Activated T-cell treated with anti-CD3 and anti-CD28 coated beads, Interleukin-2, amount 50 U/mL, for 24 hours (primary cell): ENCODE data around the gene USP21.

Experiments
- DNase-seq: peaks from one replicate; pipeline ENCODE4 v3.0.0-alpha.2; 2020
- H3K27ac Mint-ChIP-seq: 2 replicates; pipeline ENCODE4 v1.8.0; 2020; ENCODE audit warnings: mild to moderate bottlenecking, mixed read lengths
- H3K27me3 Mint-ChIP-seq: 2 replicates; pipeline ENCODE4 v1.8.0; 2020; ENCODE audit warnings: mixed read lengths
- H3K36me3 Mint-ChIP-seq: 2 replicates; pipeline ENCODE4 v1.8.0; 2020; ENCODE audit warnings: low read depth, mixed read lengths
- H3K4me1 Mint-ChIP-seq: 2 replicates; pipeline ENCODE4 v1.8.0; 2020; ENCODE audit warnings: low read depth, mixed read lengths
- H3K4me3 Mint-ChIP-seq: 2 replicates; pipeline ENCODE4 v1.8.0; 2020; ENCODE audit warnings: mild to moderate bottlenecking, moderate library complexity, mixed read lengths
- H3K9me3 Mint-ChIP-seq: 2 replicates; pipeline ENCODE4 v1.8.0; 2020; ENCODE audit warnings: mixed read lengths

The USP21 gene

DNA sequence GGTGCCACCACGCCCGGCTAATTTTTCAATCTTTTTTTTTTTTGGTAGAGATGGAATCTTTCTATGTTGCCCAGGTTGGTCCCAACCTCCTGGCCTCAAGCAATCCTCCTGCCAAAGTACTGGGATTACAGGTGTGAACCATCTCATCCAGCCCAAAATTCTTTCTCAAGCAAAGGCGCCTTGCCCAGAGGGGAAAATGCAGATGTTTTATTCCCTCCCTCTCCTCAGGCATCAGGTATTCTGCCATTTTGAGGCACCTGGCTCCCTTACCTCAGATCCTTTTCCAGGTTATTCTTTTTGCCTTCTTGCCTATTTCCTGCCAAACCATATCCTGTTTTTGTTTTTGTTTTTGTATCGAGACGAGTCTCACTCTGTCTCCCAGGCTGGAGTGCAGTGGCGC, 29.1 kb downstream of the USP21 start:
- H3K4me1 Mint-ChIP-seq = peaks cover 63% of the 10 kb centered on the region
- H3K4me3 Mint-ChIP-seq = no peak overlapping the region
- H3K36me3 Mint-ChIP-seq = no peaks in the 10 kb centered on the region
- H3K27me3 Mint-ChIP-seq = no peaks in the 10 kb centered on the region
- peak overlapping the region; percentile 75 for H3K27ac Mint-ChIP-seq
- no peak for DNase-seq
- H3K9me3 Mint-ChIP-seq = peaks cover 3% of the 10 kb centered on the region

DNA sequence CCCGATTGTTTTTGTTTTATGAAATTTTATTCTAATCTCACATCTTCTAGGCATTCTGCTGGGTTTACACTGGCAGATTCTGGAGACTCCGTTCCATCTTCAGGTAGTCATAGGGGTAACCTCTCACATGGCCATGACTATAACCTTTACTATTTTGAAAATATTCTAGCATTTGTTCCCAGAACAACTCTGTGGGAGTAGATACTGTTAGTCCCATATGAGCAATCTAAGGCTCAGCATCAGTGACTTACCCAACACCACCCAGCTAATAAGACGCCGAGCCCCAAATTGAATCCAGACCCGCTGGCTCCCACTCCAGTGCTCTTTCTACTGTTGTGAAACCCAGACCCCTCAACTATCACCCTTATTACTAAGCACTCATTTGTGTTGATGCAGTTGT, 29.7 kb downstream of the USP21 start:
- peak overlapping the region; percentile 35 for H3K27ac Mint-ChIP-seq

DNA sequence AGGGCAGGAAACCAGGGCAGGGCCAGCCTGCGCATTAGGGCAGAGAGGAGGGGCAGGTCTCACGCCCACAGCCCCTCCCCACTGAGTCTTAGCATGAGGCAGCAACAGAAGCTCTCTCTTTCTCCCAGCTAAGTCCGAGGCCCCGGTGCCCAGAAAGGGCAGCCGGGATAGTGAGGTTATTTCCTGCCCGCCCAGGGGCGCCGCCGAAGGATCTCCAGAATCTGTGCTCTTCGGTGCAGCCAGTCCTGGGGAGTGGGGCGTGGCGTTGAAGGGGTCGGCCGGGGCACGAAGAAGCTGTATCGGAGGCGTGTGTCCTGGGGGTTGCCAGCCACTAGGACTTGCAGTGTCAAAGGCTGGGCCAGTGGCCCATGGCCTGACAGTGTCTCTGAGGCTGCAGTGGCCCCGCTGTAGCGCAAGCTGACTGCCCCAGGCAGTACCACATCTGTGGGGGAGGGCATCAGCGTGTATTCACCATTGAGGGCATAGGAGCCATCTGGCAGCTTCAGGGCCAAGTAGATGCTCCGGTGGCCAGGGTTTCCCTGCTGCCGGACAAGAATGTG, 31.7 kb downstream of the USP21 start:
- Mint-ChIP-seq H3K4me1 (peaks cover 50% of the 10 kb centered on the region), H3K27me3 (no peaks in the 10 kb centered on the region), H3K9me3 (peaks cover under 1% of the 10 kb centered on the region), H3K27ac (no peak overlapping the region), H3K36me3 (no peaks in the 10 kb centered on the region), H3K4me3 (no peak overlapping the region)
- no peak for DNase-seq

More for the DNA sequence above, 29.7 kb downstream of the USP21 start:
- DNase-seq = no peak
- no peak overlapping the region for H3K4me3 Mint-ChIP-seq
- no peaks in the 10 kb centered on the region for H3K27me3 Mint-ChIP-seq
- H3K4me1 Mint-ChIP-seq = peaks cover 56% of the 10 kb centered on the region
- no peaks in the 10 kb centered on the region for H3K36me3 Mint-ChIP-seq
- H3K9me3 Mint-ChIP-seq = peaks cover 3% of the 10 kb centered on the region

DNA sequence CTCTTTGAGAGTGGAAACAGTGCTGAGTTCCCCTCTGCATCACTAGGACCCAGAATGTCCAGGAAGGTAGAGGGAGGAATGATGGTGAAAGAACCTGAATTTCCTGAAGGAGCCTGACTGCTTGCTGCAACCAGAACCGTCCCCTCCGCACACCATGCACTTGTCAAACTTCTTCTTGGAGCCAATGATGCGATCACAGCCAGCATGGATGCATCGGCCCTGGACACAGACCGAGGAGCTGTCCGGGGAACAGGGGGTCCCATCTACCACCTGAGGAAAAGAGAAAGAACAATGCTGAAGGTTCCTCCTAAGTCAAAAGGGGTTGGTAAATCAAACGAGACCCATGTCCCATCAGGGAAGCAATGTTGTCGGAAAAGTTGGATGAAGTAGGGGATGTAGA, 32.7 kb downstream of the USP21 start:
- DNase-seq = no peak
- Mint-ChIP-seq H3K27me3 (no peaks in the 10 kb centered on the region), H3K4me3 (no peak overlapping the region), H3K36me3 (no peaks in the 10 kb centered on the region), H3K9me3 (no peaks in the 10 kb centered on the region), H3K4me1 (peaks cover 40% of the 10 kb centered on the region), H3K27ac (no peak overlapping the region)

DNA sequence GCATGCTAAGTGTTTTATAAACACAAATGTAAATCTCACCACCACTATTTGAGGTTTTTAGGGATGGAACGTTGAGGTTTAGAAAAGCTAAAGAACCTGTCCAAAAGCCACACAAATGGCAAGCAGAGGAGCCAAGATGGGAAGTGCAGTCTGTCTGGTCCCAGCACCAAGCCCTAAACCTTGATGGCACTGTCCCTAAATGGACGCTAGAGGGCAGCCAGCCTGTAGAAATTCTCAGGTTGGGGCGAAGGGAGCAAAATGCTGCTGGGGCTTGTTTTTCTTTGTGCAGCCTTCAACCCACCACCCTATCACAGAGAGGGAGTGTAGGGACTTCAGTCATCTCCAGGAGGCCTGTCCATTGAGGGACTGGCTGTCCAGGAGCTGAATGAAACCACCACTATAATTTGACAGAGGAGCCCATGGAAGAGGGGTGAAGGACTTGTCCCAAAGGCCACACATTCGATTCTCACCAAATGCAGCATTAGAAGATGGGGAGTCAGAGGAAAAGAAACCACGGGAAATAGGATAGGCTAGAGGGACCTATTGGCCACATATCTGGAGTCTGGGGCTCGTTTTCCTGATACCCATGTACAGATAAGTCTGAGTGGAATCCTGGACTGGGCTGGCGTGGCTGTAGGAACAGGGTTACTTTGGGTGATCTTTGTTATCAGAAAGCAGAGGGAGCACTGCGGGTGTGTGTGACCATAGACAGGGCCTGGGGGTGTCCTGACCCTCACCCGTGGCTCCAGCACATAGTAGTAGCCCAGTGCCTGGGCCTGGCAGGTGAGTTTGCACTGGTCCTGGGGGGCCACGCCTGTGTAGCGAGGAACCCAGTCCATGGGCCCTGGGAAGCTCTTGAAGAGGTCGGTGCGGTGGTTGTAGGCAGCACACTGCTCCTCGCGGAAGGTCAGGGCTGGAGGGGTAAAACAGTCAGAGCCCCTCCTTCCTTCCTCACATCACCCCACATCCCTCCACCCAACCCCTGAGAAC, 33.5 kb downstream of the USP21 start:
- no peaks in the 10 kb centered on the region for H3K9me3 Mint-ChIP-seq
- DNase-seq = peak; percentile 72
- no peaks in the 10 kb centered on the region for H3K27me3 Mint-ChIP-seq
- peak overlapping the region; percentile 64 for H3K27ac Mint-ChIP-seq
- no peaks in the 10 kb centered on the region for H3K36me3 Mint-ChIP-seq
- H3K4me1 Mint-ChIP-seq = peaks cover 32% of the 10 kb centered on the region
- no peak overlapping the region for H3K4me3 Mint-ChIP-seq

DNA sequence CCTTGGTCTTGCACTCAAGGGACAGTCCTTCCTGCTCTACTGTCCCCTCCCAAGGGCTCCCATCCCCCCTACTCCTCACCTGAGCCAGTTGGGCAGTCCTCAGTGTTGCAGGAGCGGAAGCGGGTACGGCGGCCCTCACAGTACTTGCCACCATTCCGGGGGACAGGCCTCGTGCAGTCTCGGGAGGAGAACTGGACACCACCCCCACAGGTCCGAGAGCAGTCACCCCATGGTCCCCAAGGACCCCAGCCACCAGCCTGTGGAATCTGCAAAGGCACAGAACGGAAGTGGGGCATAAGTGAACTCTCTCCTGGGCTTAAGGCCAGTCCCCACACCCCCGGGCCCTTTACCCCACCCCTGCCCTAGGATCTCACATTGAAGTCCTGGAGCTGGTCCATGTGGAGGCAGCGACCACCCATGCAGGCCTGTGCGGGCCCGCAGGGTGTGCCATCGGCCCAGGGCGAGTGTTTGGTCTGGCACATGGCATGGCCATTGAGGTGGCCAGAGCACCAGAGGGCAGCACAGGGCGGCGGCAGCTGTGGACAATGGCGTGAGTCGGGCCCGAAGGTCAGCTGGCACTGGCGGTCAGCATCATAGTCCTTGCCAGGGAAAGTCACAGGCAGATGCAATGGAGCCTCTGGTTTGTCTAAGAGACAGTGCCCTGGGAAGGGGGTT, 34.4 kb downstream of the USP21 start:
- H3K4me1 Mint-ChIP-seq = peaks cover 28% of the 10 kb centered on the region
- no peak overlapping the region for H3K4me3 Mint-ChIP-seq
- H3K36me3 Mint-ChIP-seq = no peaks in the 10 kb centered on the region
- H3K9me3 Mint-ChIP-seq = no peaks in the 10 kb centered on the region
- H3K27me3 Mint-ChIP-seq = no peaks in the 10 kb centered on the region
- no peak for DNase-seq
- no peak overlapping the region for H3K27ac Mint-ChIP-seq

DNA sequence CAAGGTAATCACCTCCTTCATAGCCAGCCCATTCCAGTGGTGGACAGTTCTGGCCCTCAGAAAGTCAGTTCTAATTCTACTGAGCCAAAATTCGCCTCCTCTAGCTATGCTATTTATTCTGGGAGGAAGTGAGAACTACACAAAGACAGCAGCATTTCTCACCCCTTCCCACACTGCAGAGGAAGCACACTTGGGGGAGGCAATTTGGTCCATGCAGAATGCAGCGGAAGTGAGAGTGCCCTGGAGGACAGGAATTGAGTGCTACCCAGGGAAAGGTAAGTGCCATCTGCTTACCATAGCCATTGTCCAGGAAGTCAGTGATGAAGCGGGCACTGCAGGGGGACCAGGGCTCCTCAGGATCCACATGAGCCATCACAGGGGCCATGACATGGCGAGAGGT, 35.9 kb downstream of the USP21 start:
- Mint-ChIP-seq H3K27ac (peak overlapping the region; percentile 82), H3K4me3 (no peak overlapping the region), H3K9me3 (no peaks in the 10 kb centered on the region), H3K36me3 (no peaks in the 10 kb centered on the region), H3K27me3 (no peaks in the 10 kb centered on the region), H3K4me1 (peaks cover 26% of the 10 kb centered on the region)
- DNase-seq = no peak

DNA sequence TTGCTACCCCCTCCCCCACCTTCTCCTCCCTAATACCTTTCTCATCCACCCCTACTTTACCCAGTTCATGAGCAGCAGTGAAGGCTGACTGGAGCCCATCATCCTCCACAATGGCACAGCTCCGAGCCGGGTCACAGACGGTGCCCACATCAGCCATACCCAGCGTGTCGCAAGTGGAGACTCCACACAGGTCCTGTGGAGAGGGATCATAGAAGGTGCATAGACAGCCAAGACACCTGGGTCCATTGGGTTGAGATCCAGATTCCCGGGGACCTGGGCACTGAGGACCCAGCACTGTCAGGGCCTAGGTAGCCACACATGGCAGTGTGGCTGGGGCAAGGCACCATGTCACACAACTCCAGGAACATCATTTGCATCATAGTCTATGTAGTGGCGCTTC, 36.8 kb downstream of the USP21 start:
- Mint-ChIP-seq H3K4me1 (peaks cover 35% of the 10 kb centered on the region), H3K27ac (no peak overlapping the region), H3K36me3 (no peaks in the 10 kb centered on the region), H3K27me3 (no peaks in the 10 kb centered on the region), H3K4me3 (no peak overlapping the region), H3K9me3 (no peaks in the 10 kb centered on the region)
- DNase-seq = no peak

DNA sequence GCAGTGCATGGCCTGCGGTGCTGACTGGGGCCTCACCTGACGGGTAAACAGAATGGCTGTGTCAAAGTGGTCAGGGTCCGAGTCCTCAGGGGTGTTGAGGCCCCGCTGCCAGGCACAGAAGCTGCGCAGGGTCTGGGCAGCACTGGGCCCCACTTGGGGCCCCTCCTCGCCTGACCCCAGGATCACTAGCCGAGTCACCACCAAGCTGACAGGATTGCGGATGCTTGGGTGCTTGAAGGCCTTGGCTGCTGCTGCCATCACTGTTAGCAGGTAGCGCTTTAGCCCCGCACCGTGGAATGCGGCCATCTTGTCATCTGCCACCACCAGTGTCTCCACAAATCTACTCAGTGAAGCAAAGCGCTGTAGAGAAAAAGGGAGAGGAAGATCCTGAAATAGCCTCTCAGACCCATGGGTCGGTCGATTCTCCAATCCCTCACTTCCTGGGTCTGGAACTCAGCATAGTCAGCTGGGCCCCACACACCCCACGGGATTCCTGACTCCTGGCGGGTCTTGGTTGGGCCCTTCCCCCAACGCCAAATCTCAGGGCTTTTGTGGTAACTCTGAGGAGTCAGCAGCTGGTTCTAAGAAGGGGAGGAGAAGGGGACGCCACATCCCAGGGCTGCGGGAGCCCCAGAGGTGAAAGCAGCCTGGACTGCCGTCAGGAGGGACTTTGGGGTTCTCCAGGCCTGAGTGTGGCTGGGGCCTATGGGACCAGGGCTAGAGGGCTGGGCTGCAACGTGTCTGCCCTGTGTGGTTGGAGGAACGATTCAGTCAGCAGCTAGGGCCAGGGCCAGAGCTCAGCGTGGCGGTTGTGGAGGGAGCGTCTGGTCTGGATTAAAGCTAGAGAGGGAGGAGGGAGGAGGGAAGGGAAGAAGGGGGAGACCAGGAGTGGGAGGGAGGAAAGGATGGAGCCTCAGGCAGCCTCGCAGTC, 37.5 kb downstream of the USP21 start:
- peak overlapping the region; percentile 51 for H3K27ac Mint-ChIP-seq
- H3K4me3 Mint-ChIP-seq = no peak overlapping the region
- H3K36me3 Mint-ChIP-seq = no peaks in the 10 kb centered on the region
- no peak for DNase-seq
- peaks cover 42% of the 10 kb centered on the region for H3K4me1 Mint-ChIP-seq
- no peaks in the 10 kb centered on the region for H3K27me3 Mint-ChIP-seq
- no peaks in the 10 kb centered on the region for H3K9me3 Mint-ChIP-seq

DNA sequence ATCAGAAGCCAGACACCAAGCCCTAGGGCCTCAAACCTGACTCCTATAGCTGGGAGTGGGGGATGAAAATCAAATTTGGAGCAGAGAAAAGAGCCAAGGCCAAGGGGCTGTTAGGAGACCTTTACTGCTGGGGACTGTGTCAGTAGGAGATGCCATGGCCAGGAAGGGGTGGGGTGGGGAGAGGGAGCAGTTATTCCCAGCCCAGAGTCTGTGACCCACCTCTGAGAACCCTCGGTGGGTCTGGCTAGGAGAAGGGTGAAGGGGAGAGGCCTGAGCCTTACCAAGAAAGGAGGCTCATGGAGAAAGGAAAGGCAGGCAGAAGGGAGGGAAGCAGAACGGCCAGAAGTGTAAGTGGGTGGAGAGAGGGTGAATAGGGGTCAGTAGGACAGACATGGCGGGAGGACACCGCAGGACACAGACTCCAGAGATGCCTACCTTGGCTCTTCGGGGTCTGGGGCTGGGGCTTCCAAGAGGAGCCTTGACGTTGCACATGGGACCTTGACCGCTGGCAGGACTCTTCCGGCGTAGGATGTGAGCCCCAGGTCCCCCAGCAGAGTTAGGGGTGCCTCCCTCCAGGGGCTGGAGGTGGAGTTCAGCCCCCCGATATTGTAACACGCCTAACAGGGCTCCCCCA, 38.4 kb downstream of the USP21 start:
- H3K4me3 Mint-ChIP-seq = no peak overlapping the region
- H3K27me3 Mint-ChIP-seq = no peaks in the 10 kb centered on the region
- peaks cover 42% of the 10 kb centered on the region for H3K4me1 Mint-ChIP-seq
- no peaks in the 10 kb centered on the region for H3K9me3 Mint-ChIP-seq
- no peak overlapping the region for H3K27ac Mint-ChIP-seq
- no peak for DNase-seq
- peaks cover 6% of the 10 kb centered on the region for H3K36me3 Mint-ChIP-seq

DNA sequence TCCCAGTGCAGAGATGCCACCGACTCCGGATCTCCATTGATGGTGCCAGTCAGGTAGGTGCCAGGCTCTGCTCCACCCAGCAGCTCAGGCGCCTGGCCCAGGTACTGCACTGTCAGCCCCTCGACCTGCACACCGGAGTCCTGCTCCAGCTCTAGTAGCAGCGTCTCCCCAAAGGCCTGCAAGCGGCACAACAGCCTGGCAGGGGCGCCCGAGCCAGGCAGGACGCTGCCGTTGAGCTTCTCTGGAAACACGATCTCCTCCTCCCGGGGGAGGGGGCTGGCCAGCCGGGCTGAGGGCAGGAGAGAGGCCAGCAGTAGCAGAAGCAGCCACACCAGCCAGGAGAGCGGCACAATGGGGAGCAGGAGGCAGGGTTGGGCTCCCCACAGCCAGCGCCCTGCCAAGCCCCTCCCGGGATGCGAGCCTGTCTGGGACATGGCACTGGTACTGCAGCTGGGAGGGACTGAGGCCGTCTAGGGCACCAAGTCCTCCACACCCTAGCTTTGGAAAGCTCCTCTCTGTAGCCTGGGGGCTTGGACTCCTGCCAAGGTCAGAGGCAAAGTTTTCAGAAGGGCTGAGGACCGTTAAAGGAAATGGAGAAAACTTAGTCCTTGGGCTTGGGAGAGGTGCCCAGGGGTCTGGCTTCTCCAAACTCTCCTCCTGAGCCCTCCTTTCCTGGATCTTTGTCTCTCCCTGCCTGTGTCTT, 39.0 kb downstream of the USP21 start:
- Mint-ChIP-seq H3K4me1 (peaks cover 41% of the 10 kb centered on the region), H3K36me3 (peaks cover 9% of the 10 kb centered on the region), H3K27ac (no peak overlapping the region), H3K27me3 (no peaks in the 10 kb centered on the region), H3K4me3 (no peak overlapping the region), H3K9me3 (no peaks in the 10 kb centered on the region)
- no peak for DNase-seq

DNA sequence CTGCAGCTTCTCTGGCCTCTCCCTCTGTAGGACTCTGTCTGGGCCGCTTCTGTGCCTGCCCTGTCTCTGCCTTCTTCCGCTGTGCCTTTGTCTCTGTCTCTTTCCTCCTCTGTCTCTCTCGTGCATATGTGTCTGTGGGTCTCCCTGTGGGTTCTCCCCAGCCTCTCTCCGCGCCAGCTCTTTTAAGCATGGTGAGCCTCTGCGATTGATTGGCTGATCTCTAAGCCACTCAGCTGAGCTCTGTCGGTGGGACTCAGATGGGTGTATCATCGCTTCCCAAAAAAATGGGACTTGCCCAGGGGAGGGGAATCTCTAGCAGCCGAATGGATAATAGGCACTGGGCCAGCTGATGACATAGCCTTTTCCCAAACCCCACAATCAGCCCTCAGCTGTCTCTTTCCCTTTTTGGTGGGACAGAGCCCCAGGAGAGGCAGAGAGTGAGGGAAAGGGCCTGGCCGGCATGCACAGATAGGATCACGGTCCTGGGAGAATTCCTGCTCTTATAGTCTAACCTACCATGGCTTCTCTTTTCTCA, 39.7 kb downstream of the USP21 start, which contains the start of gene ADAMTS4:
Gene ADAMTS4 (minus strand): TSS at position 158 of the 535 bp plus-strand sequence. CDS start 427 bp downstream, outside the sequence.
- H3K4me1 Mint-ChIP-seq = peaks cover 47% of the 10 kb centered on the region
- no peak within 1 kb of the TSS for H3K4me3 Mint-ChIP-seq
- no peaks in the 10 kb centered on the region for H3K9me3 Mint-ChIP-seq
- peaks cover 15% of the 10 kb centered on the region for H3K36me3 Mint-ChIP-seq
- H3K27ac Mint-ChIP-seq = peak within 1 kb of the TSS; percentile 96
- no peak for DNase-seq
- H3K27me3 Mint-ChIP-seq = no peaks in the 10 kb centered on the region
